A549 (cell line): ENCODE data around the gene XDH. TPM values are rescaled to one million over a fixed set of nuclear protein-coding genes. Genes with fewer than 3 reads are reported as not detected.

ENCODE experiments used
- ATAC-seq, 2 experiments: fragments of 200-7000 bp in 1 of 2; fragments of >200 bp in 1 of 2; cut with Nextera tagmentation in 1 of 2; cut with Tn5 transposase in 1 of 2; 3 replicates each; pipeline versions ENCODE4 v1.8.0 to v1.9.1; 2018 to 2020; ENCODE audit warnings: mild to moderate bottlenecking in 1 of 2, moderate library complexity in 1 of 2
- CTCF ChIA-PET: fragments of 300-600 bp; sonication (Branson Sonifier 250); formaldehyde crosslinking; extraction: SDS; loops from one replicate; lab custom pipeline; 2021; ENCODE audit warnings: antibody characterized with exemption, inconsistent platforms; lab: Yijun Ruan, JAX
- POLR2A ChIA-PET: fragments of 350-600 bp; formaldehyde crosslinking; extraction: SDS; loops from one replicate; lab custom pipeline; 2021; ENCODE audit warnings: antibody characterized with exemption, inconsistent platforms; lab: Yijun Ruan, JAX
- DNase-seq, 2 experiments: peaks; one replicate each; pipeline versions ENCODE4 v3.0.0 to v3.0.0-alpha.2; 2011 to 2016; ENCODE audit warnings: low read depth in 1 of 2, low spot score in 1 of 2
- FAIRE-seq: peaks from 2 replicates; lab custom pipeline; 2011; peaks lifted over from hg19 to GRCh38; lab: Jason Lieb, UNC
- H3K27ac ChIP-seq, 2 experiments: fragments of >200 bp; sonication (Bioruptor Twin); formaldehyde crosslinking; 3 replicates each; pipeline ENCODE4 v1.5.1; 2016 to 2017
- H3K4me1 ChIP-seq: fragments of >200 bp; sonication (Bioruptor Twin); formaldehyde crosslinking; 3 replicates; pipeline ENCODE4 v1.6.1; 2016
- H3K4me2 ChIP-seq: fragments of >200 bp; sonication (Bioruptor Twin); formaldehyde crosslinking; 3 replicates; pipeline ENCODE4 v1.6.1; 2016
- H3K4me3 ChIP-seq: fragments of >200 bp; sonication (Bioruptor Twin); formaldehyde crosslinking; 3 replicates; pipeline ENCODE4 v1.5.1; 2016
- H3K9me3 ChIP-seq: fragments of >200 bp; sonication (Bioruptor Twin); formaldehyde crosslinking; 3 replicates; pipeline ENCODE4 v1.6.1; 2016
- ATOH8 ChIP-seq: fragments of 250-450 bp; sonication (Bioruptor Pico); IDR thresholded peaks from 2 replicates; pipeline ENCODE4 v1.5.0; 2020; ENCODE audit warnings: low read depth, mild to moderate bottlenecking, moderate library complexity
- CBX8 ChIP-seq: fragments of 200-600 bp; sonication (generic); IDR thresholded peaks from 2 replicates; pipeline ENCODE4 v1.6.1; 2016
- EHF ChIP-seq: fragments of 250-450 bp; sonication (Bioruptor Pico); IDR thresholded peaks from 2 replicates; pipeline ENCODE4 v1.5.0; 2020; ENCODE audit warnings: mild to moderate bottlenecking
- FOSB ChIP-seq: fragments of 250-450 bp; sonication (Bioruptor Pico); IDR thresholded peaks from 2 replicates; pipeline ENCODE4 v1.5.0; 2020; ENCODE audit warnings: mild to moderate bottlenecking, moderate library complexity
- FOSL2 ChIP-seq, 2 experiments: fragments of 450-650 bp in 1 of 2; fragments of >200 bp in 1 of 2; sonication (Bioruptor Twin) in 1 of 2; formaldehyde crosslinking; IDR thresholded peaks; 2 replicates each; pipeline versions ENCODE4 v1.5.0 to v1.6.1; 2016 to 2020; ENCODE audit warnings: mild to moderate bottlenecking in 1 of 2, moderate library complexity in 1 of 2
- FOXS1 ChIP-seq: fragments of 250-450 bp; sonication (Bioruptor Pico); IDR thresholded peaks from 2 replicates; pipeline ENCODE4 v1.5.0; 2020; ENCODE audit warnings: mild to moderate bottlenecking, moderate library complexity
- HEYL ChIP-seq: fragments of 250-450 bp; sonication (Bioruptor Pico); IDR thresholded peaks from 2 replicates; pipeline ENCODE4 v1.8.0; 2021; ENCODE audit warnings: mild to moderate bottlenecking, moderate library complexity
- HMGXB4 ChIP-seq: fragments of 250-450 bp; sonication (Bioruptor Pico); IDR thresholded peaks from 2 replicates; pipeline ENCODE4 v1.5.0; 2021; ENCODE audit warnings: mild to moderate bottlenecking, moderate library complexity, borderline replicate concordance
- JUN ChIP-seq, 2 experiments: fragments of >200 bp; sonication (Bioruptor Twin); formaldehyde crosslinking; IDR thresholded peaks; 2 replicates in 1 of 2; 3 replicates in 1 of 2; pipeline ENCODE4 v1.6.1; 2016 to 2017
- JUNB ChIP-seq: fragments of >200 bp; sonication (Bioruptor Twin); formaldehyde crosslinking; IDR thresholded peaks from 2 replicates; pipeline ENCODE4 v1.6.1; 2016
- KDM5A ChIP-seq: fragments of 200-600 bp; sonication (generic); IDR thresholded peaks from 2 replicates; pipeline ENCODE4 v1.6.1; 2016; ENCODE audit warnings: antibody characterized with exemption, mild to moderate bottlenecking
- MAFK ChIP-seq: fragments of 450-650 bp; IDR thresholded peaks from 2 replicates; pipeline ENCODE4 v1.6.1; 2014; ENCODE audit not compliant: partially characterized antibody
- NR3C1 ChIP-seq: fragments of >200 bp; sonication (Bioruptor Twin); formaldehyde crosslinking; IDR thresholded peaks from 3 replicates; pipeline ENCODE4 v1.6.1; 2017
- REST ChIP-seq: fragments of 200-600 bp; sonication (generic); IDR thresholded peaks from 2 replicates; pipeline ENCODE4 v1.6.1; 2016; ENCODE audit warnings: antibody characterized with exemption, mild to moderate bottlenecking, moderate library complexity
- ZNF302 ChIP-seq: fragments of 250-450 bp; sonication (Bioruptor Pico); IDR thresholded peaks from 2 replicates; pipeline ENCODE4 v1.9.0; 2021; ENCODE audit warnings: inconsistent platforms, mild to moderate bottlenecking, moderate library complexity
- ZSCAN20 ChIP-seq: fragments of 250-450 bp; sonication (Bioruptor Pico); IDR thresholded peaks from 2 replicates; pipeline ENCODE4 v1.8.0; 2022; ENCODE audit warnings: mild to moderate bottlenecking, moderate library complexity
- WGBS: methylation state at CpG from one replicate; pipeline ENCODE4 v1.1.6; 2017; ENCODE audit errors: missing lambda C conversion rate; 5-methylcytosine and 5-hydroxymethylcytosine counted together
- polyA plus RNA-seq, 4 experiments: library from polyadenylated mRNA; depleted of rRNA in 3 of 4; stranded (reverse); fragments of >200 nt; fragmentation: RNase III in 1 of 4; extraction: RNeasy Plus Mini Kit Qiagen cat#74134 plus additional on column Dnase treatment in 1 of 4; gene quantifications; 2 replicates in 3 of 4; 3 replicates in 1 of 4; pipeline ENCODE4 v1.2.3, GENCODE V29; 2011 to 2017
- TF ChIP-seq, protein P1 (sequence below): fragments of >200 bp; sonication (Bioruptor Twin); formaldehyde crosslinking; IDR thresholded peaks from 2 replicates; pipeline ENCODE4 v1.6.1; 2016

Gene XDH
- polyA plus RNA-seq, 2 of the 4 experiments (the other 2 are of a cell fraction), result 0.71 to 1.1 TPM

DNA sequence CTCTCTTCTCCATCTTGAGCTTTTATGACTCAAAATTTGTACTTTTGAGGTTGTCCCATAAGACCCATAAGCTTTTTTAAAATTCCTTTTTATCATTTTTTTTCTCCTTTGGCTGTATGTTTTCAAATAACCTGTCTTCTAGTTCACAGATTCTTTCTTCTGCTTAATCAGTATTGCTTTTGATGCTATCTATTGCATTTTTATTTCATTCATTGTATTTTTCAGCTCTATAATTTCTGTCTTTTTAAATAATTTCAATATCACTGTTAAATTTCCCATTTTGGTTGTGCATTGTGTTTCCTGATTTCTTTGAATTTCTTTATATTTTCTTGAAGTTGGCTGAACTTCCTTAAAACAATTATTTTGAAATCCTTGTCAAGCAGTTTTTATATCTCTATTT, 4.8 kb upstream of the XDH start (continued):
- TF ChIP-seq EHF (CRISPR knock-in tag) (no peak), JUNB (no peak)
- TF ChIP-seq, protein P1, sequence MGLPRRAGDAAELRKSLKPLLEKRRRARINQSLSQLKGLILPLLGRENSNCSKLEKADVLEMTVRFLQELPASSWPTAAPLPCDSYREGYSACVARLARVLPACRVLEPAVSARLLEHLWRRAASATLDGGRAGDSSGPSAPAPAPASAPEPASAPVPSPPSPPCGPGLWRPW, result no peak

DNA sequence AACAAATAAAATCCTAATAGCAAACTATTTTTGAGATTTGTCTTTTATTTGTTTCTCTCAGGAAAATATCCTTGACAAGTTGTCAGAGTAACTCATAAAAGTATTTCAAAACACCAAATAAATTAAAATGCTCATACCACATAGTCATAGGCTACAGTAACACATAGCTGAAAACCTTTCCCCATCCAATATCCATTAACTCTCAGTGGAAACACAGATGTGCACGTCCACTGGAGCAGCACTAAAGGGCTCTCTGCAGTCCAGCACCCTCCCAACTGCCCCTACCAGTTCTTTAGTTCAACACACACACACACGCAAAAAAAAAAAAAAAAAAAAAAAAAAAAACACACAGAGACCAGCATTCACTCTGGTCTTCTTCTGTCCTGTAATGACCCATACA, 879 bp upstream of the XDH start:
- CTCF ChIA-PET, result interaction anchor here (1.0 to 3.3 kb wide), 3 partner anchors 10 to 35 kb away, joined by 3 to 12 read pairs (median 8); no protein-coding TSS in a partner anchor

More for the DNA sequence above, 879 bp upstream of the XDH start:
- peak in 1 of 2 experiments; percentile 35; a peak in 2 of 6 replicates for ATAC-seq
- H3K4me3 ChIP-seq, result no peak overlapping the region
- no peak for FAIRE-seq
- DNase-seq, result no peak
- TF ChIP-seq FOSB (CRISPR knock-in tag) (no peak), FOSL2 (IDR thresholded peaks at IDR 0.05) (no peak), FOSL2 (CRISPR knock-in tag; IDR thresholded peaks at IDR 0.05) (no peak), NR3C1 (no peak), FOXS1 (CRISPR knock-in tag) (no peak), JUN (IDR thresholded peaks at IDR 0.05) (no peak), HEYL (CRISPR knock-in tag) (no peak), REST (no peak), EHF (CRISPR knock-in tag) (no peak), KDM5A (no peak), HMGXB4 (CRISPR knock-in tag) (no peak), ATOH8 (CRISPR knock-in tag) (no peak), ZNF302 (CRISPR knock-in tag) (no peak), CBX8 (no peak), ZSCAN20 (CRISPR knock-in tag) (no peak), MAFK (no peak)
- TF ChIP-seq, protein P1, result no peak
- peaks cover 28% of the 10 kb centered on the region for H3K9me3 ChIP-seq
- WGBS, result 58% methylated on average over 2 of the region's 2 CpGs
- H3K27ac ChIP-seq, result peak overlapping the region; percentile 18 to 58; a peak in 3 of 6 replicates
- H3K4me1 ChIP-seq, result peaks cover 50% of the 10 kb centered on the region
- POLR2A ChIA-PET, result no interaction called here
- H3K4me2 ChIP-seq, result peak overlapping the region; percentile 67
